ENCODE data around the gene OR2T2.
"Not testable (repeated sequence)": the region's sequence is repeated elsewhere in the genome, so short reads cannot be mapped to it uniquely, and the experiment has no call there.

OR2T2 gene

DNA sequence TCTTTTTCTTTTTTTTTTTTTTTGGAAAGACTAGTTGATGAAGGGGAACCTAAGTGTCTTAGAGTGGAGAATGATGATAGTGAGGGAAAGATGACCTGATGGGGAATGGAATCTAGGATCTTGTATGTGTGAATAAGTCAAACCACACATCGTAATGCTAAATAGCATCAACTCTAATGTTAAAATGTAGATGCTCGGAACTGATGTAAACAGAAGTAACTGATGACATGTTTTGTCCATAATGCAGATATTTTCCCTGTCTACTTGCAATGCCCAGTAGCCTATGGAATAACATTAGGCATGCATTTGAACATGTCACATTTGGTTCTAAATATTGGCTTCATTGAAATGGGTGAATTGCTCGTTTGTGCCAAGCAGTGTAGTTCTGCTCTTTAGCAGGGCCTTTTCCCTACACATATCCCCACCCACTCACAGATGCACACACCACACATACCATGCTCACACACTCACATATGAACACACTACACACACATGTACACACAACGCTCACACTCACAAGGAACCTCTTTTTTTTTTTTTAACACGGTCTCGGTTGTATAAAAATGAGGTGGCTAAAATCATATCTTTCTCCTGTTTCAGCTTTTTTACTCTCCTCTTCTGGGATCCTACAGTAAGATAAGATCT is 4.5 kb downstream of the OR2T2 start:
- in situ Hi-C loops (cut with MboI; ENCODE audit: low sequenced_read_pairs): loop anchor here (10.0 kb wide), 1 partner anchor 205 kb away; the partner anchor contains the start of gene OR2T27

DNA sequence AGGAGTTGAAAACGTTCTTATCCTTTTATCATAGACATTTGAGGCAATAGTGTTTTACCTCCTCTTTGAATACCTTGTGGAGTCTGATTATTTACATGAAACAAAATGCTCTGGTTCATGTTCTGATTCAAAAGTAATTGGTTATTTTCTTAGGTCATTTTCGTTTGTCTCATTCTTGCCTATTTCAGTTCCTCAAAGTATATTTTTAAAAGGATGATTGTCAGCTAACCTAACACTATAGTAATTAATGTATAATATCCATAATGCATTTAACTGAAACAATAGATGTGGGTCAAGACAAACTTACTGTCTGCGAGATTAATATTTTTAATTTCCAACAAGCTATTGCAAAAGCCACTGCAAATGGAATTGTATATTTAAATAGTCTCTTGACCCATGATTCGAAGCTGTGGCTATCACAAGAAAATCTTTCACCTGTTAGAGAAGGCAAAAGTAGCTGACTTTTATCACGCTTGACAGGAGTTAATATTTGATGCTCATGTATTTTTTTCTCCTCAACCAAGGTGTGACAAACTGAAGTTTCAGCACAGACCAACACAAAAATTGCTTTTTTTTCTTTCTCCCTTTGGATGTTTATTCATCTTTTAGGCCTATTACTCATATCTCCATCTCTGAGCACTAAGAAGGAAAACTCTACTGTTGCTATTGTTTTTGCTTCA is 5.2 kb downstream of the OR2T2 start:
- in situ Hi-C loops (cut with MboI; ENCODE audit: low sequenced_read_pairs): not testable (repeated sequence)

DNA sequence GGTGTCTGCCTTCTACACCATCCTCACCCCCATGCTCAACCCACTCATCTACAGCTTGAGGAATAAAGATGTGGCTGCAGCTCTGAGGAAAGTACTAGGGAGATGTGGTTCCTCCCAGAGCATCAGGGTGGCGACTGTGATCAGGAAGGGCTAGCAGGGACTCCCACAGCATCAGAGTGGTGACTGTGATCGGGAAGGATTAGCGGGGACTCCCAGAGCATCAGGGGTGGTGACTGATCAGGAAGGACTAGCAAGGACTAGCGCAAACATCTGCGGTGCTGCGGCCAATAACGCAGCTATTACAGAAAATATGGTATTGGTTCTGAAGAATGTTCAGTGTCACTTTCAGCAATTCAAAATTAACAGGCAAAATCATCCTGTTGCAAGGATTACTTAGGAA is 8.2 kb downstream of the OR2T2 start:
- in situ Hi-C loops (cut with MboI; ENCODE audit: low sequenced_read_pairs): not testable (repeated sequence)

DNA sequence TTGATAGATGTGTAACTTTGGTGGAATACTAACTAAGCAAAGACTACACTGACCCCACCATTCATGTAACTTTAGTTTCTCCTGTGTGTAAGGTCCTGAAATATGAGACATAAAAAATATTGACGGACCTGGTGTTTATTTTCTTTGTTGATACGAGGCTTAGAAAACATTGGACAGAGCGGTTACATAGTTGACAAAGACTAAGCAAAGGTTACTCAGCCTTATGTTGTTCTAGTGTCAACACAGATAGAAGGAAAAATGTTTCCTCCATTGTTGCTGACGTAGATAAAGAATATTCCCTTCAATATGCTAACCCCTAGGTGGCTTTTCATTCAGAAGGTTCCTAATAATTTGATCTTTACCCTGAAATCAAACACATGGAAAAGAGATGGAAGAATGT is 9.6 kb downstream of the OR2T2 start:
- in situ Hi-C loops (cut with MboI; ENCODE audit: low sequenced_read_pairs): not testable (repeated sequence)

DNA sequence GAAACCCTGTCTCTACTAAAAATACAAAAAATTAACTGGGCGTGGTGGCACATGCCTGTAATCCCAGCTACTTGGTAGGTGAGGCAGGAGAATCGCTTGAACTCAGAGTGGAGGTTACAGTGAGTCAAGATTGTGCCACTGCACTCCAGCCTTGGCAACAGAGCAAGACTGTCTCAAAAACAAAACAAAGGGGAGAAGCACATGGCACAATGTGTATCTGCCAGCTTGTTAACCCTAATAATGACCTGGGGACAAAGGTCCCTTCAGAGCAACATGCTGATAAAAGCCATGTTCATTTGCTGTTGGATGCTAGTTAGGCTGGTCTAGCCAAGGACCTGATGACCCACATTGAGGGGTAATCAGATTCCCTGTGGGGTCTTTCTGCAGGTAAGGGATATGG is 11.2 kb downstream of the OR2T2 start:
- in situ Hi-C loops (cut with MboI; ENCODE audit: low sequenced_read_pairs): not testable (repeated sequence)

DNA sequence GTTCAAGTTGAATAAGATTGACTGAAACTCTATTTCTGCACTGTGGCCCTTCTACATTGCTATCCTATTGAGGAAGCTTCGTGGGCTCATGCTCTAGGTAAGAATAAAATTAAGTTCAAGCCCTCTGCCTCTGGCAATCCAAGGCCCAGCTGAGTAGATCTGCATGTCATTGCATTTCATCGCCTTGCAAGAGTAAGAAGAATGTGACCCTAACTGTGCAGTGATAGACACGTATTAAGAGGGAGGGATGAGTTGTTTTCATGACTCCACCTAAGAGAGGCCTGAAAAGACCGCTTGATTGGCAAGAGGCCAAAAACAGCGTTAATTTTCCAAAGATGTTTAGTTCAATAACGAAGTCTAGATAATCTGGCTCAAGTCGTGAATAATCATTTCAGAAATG is 13.7 kb downstream of the OR2T2 start:
- in situ Hi-C loops (cut with MboI; ENCODE audit: low sequenced_read_pairs): not testable (repeated sequence)

DNA sequence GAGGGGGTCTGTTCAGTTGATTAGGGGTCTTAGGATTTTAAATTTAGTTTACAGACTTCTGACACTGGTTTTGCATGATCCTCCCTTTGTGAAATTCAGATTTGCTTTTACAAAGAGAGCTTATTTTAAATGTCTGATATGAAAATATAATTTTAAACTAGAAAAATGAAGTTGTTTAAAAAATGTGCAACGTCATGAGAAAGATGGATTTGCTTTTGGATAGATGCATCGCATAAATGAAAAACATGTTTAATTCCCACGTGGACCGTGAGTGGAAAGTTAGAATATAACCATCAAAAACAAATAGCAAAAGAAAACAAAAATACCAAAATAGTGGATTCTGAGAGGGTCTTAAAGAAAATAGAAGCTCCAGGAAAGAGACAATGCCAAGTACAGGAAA is 25.7 kb downstream of the OR2T2 start:
- in situ Hi-C loops (cut with MboI; ENCODE audit: low sequenced_read_pairs): no loop called here

DNA sequence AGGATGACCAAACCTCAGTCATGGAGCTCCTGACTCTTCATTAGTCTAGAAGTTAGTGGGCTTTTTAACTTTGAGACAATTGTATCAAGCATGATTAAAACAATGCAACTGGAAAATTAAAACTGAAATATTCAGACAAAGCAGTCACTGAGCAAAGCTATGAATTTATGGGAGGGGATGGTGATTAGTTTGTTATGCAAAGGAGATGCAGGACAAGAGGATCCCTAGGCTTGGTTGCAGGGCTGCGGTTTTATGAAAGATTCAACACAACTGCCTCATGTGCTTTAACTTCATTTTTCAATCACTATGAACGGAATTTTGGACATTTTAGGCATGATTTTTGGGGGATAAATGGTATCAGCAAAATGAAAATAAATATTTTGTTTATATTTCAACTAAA is 26.7 kb downstream of the OR2T2 start:
- in situ Hi-C loops (cut with MboI; ENCODE audit: low sequenced_read_pairs): not testable (repeated sequence)

DNA sequence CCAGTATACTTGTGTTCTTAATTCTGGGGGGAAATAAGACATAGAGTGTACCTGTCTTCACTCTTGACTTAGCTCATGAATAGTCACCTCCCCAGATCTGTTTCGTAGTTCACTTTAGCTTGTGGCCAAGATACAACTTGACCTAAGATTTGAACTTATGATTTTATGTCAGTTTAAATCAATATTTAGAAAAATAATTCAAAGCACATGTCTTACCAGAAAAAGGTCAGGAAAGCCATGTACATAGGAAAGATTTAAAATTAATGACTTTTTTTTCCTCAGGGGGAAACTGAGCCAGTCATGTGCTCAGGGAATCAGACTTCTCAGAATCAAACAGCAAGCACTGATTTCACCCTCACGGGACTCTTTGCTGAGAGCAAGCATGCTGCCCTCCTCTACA is 27.6 kb downstream of the OR2T2 start, which contains the start of gene OR2T3:
TSS of gene OR2T3 (plus strand) at position 301 of the 400 bp plus-strand sequence. CDS start at position 301, 0 bp downstream.
- in situ Hi-C loops (cut with MboI; ENCODE audit: low sequenced_read_pairs): not testable (repeated sequence)

DNA sequence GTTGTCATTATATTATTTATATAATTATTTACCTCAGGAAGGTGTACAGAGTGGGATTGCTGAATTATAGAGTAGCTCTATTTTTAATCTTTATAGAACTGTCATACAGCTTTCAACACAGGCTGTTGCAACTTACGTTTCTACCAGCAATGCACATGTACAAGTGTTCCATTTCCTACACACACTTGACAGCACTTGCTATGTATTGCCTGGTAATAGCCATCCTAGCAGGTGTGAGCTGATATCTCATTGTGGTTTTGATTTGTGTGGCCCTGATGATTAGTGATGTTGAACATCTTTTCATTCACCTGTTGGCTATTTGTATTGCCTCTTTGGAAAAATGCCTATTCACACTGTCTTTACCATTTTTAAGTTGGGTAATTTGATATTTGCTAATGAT is 30.2 kb downstream of the OR2T2 start:
- in situ Hi-C loops (cut with MboI; ENCODE audit: low sequenced_read_pairs): not testable (repeated sequence)

DNA sequence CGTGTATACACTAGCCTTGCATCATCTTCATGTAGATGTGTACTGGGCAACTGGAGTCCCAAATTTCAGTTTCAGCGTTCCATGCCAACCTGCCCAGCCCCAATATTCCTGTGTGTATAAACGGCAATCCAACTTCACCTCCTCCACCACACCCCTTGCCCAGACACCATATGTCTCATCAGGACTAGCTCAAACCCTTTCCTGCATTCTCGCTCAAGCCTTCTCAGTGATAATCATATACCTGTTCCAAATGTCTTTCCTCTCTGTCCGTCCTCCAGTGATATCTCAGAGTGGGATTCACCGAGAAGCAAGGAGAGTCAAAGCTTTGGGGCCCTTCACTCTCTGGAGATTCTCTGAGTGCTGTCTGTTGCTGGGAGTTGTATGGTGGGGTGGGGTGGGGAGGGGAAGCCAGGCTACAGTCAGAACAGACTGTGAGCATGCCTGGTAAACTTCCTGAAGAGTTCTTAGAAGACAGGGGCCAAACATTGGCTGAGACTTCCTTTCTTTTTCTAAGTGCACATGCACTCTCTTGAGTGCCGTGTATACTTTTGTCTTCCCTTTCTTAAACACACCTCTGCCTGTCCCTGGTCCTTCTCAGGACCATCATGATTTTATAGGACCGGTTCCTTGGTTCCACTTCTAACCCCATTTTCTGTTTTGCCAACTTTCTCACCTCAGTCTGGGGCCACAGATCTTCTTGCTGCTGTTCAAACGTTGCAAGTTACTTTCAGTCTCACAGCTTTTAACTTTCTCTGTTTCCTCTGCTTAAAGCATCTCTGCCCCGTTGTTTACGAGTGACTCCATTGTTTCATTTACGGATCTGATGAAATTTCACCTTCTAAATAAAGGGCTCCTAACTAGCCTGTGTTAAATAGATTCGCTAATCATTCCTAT is 36.5 kb downstream of the OR2T2 start:
- in situ Hi-C loops (cut with MboI; ENCODE audit: low sequenced_read_pairs): not testable (repeated sequence)

DNA sequence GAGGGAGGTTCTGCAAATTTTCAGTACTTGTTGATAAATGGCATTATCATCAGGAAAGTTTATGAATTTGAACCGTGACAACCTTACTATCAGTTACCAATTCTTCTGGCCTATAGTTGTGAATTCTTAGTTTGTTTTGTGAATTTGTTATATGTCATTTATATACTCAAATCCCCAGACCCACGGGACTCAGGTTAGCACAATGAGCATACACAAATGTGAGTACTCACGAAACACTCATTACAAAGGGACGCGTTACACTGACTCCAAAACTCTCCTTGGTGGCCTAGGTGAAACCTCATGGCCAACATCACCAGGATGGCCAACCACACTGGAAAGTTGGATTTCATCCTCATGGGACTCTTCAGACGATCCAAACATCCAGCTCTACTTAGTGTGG is 42.9 kb downstream of the OR2T2 start, which contains the start of gene OR2T5:
TSS of gene OR2T5 (plus strand) at position 301 of the 400 bp plus-strand sequence. CDS start at position 301, 0 bp downstream.
- in situ Hi-C loops (cut with MboI; ENCODE audit: low sequenced_read_pairs): not testable (repeated sequence)

DNA sequence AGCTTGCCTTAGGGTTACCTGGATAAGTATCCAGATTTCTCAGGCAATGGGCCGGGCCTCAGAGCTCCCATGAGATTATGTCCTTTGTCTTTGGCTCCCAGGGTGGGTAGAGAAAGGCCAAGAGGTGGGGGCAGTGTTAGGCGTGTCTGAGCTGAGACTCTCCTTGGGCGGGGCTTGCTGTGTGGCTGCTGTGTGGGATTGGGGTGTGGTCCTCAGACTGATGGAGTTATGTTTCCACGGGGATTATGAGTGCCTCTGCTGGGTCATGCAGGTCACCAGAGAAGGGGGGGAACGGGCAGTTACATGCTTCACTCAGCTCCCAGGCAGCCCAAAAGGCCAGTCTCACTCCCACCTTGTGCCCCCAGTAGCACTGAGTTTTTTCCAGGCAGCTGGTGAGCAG is 51.2 kb downstream of the OR2T2 start:
- in situ Hi-C loops (cut with MboI; ENCODE audit: low sequenced_read_pairs): not testable (repeated sequence)

DNA sequence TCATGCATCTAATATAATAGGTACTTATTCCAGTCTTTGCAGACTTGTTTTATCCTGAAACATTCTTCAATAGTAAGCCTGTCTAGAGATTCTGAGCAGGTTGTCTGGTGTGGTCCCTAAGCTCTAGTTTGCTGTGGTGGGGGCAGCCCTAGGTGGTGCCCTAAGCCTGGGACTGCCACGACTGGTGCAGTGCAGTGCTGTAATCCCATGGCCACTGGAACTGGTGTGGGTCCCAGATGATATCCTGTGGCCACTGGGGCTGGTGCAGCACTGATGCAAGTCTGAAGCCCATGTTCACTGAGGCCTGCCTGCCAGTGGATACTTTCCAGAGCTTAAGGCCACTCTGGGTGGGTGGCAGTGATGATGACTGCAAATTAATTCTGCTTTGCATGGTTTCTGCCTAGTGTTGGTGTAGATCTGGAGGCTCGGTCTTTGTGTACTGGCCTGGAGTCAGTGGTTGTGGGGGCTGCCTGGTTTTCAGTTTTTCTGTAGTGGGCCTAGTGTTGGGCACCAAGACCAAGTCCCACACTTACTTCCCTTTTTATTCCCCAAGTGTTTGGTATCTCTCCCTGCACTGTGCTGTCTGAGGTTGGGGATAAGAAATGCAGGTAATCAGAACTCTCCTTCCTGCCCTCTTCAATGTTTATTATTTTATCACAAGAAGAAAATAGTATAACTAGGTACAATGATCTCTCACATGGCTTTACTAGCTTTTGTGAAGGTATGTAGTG is 55.0 kb downstream of the OR2T2 start:
- in situ Hi-C loops (cut with MboI; ENCODE audit: low sequenced_read_pairs): not testable (repeated sequence)

All from HL-60/S4 treated with phorbol 12-myristate 13-acetate at 8.2 ng/mL for 4 days and 3 days (cell line).